ACHN (cell line): ENCODE data around the gene ZNF532.

Experiments used
- DNase-seq: peaks from one replicate; pipeline ENCODE4 v3.0.0-alpha.2; 2015
- in situ Hi-C: cut with HindIII; loops from 2 replicates; pipeline ENCODE4 v1.10.0; 2017; ENCODE audit warnings: low sequenced_read_pairs, low pct_ligation_motif_present, low pct_unique_long_range_greater_than_20kb

ZNF532 gene

GRCh38 chr18:58960508-58960907 is 95.8 kb downstream of the ZNF532 start:
- no peak for DNase-seq
- in situ Hi-C loops = no loop called here

DNA sequence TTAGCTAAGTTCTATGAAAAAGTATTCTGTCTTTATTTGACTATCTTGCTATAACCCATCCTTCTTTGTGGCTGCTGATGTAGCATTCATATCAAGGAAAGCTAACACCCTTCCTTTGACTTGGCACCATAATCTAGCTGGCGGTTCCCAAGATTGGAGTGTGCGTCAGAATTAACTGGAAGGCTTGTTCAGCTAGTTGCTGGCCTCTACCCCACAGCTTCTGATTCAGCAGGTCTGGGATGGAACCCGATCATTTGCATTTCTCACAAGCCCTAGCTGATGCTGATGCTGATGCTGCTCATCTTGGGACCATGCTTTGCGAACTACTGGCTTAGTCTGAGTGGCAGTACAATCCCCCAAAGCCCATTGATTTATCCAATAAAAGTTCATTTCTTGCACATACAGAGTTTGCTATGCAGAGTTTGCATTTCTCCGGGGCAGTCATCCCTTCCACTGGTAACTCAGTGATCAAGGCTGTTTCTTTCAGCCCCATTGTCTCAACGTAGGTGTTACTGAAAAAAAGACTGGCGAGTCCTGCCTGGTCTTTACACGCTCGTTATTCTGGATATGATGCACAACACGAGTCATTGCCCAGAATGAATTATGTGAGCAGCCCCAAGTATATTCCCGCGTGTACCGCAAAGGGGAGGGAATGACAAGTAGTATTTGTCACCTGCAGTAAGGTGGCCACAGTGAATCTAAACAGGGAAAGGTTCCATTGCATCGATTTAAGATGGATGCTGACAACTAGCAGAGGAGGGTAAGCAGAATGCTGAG is 96.5 kb downstream of the ZNF532 start:
- in situ Hi-C loops = no loop called here

GRCh38 chr18:58962336-58962735 is 97.7 kb downstream of the ZNF532 start:
- in situ Hi-C loops = no loop called here
- DNase-seq = no peak

More for the DNA sequence above, 96.5 kb downstream of the ZNF532 start:
- no peak for DNase-seq

- in situ Hi-C loops = no loop called here
- DNase-seq = no peak
These were observed 100.8 kb downstream of the ZNF532 start for GRCh38 chr18:58965291-58966004.

GRCh38 chr18:58966005-58966677 is 101.5 kb downstream of the ZNF532 start:
- in situ Hi-C loops = no loop called here
- DNase-seq = no peak

DNA sequence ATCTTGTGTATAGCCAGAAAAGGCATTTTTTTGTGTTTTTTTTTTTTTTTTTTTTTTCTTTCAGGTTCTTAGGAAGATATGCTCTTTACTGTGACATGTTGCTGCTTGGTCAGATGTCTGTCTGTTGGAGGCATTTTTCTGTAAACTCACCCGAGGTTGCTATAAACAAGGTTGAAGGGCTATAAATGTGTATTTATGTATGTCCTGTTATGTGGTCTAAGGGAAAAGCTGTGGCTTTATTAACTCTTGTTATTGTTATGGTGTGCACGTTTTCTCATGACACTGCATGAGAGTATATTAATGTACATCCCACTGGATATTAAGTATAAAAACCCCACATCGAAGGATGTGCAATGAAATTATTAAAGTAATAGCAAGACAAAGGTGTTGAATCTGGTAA is 102.0 kb downstream of the ZNF532 start:
- DNase-seq = no peak
- in situ Hi-C loops = no loop called here

GRCh38 chr18:58967751-58968254 is 103.1 kb downstream of the ZNF532 start:
- DNase-seq = no peak
- in situ Hi-C loops = no loop called here

DNA sequence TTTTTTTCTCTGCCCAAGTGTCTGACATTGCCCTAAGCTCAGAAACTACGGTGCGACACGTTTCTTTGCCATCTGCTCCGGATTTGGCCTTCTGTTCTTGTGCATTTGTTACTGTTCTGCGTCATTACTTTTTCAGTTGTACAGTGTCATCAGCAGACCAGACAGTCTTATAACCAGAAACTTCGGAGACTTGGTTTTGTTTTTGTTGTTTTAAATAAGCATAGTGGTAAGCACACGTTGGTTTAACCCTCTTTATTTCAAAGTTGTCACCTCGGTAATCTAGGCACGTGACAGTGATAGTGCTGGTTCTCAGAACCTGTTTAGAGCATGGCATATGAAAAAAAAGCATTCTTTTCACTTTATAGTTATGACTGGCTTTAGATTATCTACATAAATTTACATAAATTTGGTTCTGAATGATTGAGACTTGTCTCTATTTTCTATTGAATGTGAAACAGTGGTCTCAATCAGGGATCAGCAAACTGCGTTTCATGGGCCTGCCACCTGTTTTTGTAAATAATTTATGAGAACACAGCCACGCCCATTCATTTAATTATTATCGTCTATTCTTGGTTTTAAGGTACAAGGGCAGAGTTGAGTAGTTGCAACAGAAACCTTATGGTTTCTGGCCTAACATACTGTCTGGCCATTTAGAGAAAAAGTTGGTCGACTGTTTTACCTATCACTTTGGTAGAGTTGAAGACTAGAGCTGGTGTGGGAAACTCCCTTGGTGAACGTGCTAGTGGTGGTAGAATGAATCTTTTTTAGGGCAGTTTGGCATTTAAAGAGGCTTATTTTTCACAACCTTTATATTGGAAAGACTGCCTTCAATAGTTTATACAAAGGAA is 106.5 kb downstream of the ZNF532 start:
- no peak for DNase-seq
- in situ Hi-C loops = no loop called here

DNA sequence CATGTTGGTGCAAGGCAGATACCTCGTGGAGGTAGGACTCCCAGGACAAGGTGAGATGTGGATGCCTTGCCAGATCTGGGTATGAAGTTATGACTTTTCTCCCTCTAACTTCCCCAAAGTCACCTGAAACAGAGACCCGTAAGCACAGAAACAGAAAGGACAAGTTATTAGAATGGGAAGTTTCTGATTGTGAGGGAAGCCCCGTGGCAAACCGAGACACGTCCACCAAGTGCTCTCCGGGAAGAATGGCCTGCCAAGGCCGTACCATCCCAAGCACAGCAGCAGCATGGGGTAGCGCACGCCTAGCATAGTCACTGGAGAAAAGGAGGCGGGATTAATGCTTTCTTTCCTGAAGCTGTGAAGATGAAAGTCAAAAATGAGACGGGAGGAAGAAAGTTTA is 110.6 kb downstream of the ZNF532 start:
- DNase-seq = no peak
- in situ Hi-C loops = no loop called here

GRCh38 chr18:58975781-58976180 is 111.1 kb downstream of the ZNF532 start:
- in situ Hi-C loops = no loop called here
- DNase-seq = no peak

- in situ Hi-C loops = no loop called here
- DNase-seq = no peak
These were observed 112.5 kb downstream of the ZNF532 start for GRCh38 chr18:58977223-58977622.

- in situ Hi-C loops = no loop called here
- DNase-seq = no peak
These were observed 113.1 kb downstream of the ZNF532 start for GRCh38 chr18:58977801-58978200.

- in situ Hi-C loops = no loop called here
- DNase-seq = no peak
These were observed 114.2 kb downstream of the ZNF532 start for GRCh38 chr18:58978916-58979315.

DNA sequence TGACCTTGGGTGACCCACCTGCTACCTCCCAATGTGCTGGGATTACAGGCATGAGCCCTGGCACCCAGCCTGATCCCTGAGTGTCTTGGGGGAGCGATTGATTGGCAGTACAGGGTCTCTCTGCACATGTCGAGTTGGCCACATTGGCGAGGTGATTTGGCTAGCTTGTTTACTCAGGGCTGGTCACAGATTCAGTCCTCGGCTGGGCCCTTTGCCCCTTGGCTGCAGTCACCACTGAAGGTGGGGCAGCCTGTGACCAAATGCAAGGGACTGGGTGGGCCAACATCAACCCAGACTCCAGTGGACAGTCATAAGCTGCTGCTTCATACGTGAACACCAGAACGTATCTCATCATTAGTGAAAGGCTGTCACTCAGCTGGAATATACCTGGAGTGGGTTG is 114.9 kb downstream of the ZNF532 start:
- DNase-seq = no peak
- in situ Hi-C loops = no loop called here

DNA sequence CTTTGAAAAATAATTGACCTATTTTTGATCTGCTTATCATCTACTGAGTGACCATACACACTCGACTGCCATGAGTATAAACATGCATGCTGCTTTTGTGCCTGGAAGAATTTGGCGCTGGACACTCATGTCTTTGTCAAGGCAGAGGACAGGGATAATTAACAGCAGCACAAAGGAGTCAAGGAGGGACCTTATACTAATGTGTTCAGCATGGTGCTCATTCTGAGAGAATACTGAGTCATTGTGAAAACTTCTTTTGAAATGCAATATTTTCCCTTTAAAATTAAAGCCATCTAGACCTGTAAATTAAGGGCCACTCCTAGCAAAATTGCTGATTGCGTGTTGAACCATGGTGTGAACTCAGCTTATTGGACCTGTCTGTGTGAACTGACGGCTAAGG is 116.3 kb downstream of the ZNF532 start:
- no peak for DNase-seq
- in situ Hi-C loops = no loop called here

- DNase-seq = no peak
- in situ Hi-C loops = no loop called here
These were observed 118.8 kb downstream of the ZNF532 start for GRCh38 chr18:58983260-58984155.

DNA sequence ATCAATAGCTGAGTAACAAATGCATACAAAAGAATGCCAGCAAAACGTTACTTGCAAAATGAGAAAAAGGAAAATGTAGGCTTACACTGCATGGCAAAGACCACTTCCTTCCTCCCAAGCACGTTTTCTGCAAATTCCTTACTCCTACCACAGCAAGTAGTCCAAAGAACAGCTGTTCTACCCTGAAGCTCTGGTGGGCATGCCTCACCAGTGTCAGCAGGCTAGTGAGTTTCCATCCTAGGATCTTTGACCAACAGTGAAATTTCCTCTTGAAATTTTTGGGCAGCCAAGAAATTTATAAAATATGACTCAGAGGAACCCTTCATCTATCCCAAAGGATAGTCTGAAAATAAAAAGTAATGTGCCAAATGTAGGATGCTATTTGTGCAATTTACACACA is 123.9 kb downstream of the ZNF532 start:
- in situ Hi-C loops = no loop called here
- no peak for DNase-seq
